ENCODE measurements around the gene TIMM17A.

Gene TIMM17A

DNA sequence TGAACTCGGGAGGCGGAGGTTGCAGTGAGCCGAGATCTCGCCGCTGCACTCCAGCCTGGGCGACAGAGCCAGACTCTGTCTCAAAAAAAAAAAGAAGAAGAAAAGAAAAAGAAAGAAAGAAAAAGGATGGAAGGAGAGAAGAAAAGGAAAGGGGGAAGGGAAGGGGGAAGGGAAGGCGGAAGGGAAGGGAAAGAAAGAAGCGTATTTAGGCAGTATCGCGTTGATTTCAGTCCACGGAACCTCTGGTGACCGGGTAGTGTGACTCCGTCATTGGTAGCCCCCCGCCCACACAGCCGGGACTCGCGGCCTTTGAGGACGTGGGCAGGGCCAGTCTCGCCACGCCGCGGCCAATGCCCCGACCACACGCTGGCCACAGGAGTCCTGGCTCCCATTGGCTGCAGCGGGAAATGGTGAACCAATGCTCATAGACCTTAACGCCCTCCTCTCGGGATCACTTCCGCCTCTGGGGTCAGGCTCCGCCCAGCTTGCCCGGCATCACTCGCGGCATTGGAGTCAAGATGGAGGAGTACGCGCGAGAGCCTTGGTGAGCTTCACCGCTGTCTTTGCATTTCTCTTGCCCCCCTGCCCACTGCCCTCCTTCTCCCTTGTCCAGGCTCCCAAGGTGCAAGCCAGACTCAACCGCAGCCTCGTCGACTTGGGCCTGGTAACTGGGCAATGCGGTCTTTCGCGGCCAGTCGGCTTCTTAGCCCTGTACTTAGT is at the start of gene TIMM17A:
Gene TIMM17A (plus strand): TSS at position 495 of the 720 bp plus-strand sequence. CDS start 24 bp downstream, at position 519.
- TF ChIP-seq, protein P1, sequence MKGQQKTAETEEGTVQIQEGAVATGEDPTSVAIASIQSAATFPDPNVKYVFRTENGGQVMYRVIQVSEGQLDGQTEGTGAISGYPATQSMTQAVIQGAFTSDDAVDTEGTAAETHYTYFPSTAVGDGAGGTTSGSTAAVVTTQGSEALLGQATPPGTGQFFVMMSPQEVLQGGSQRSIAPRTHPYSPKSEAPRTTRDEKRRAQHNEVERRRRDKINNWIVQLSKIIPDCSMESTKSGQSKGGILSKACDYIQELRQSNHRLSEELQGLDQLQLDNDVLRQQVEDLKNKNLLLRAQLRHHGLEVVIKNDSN (IDR thresholded peaks at IDR 0.05) = no peak
- TF ChIP-seq RAD21 (IDR thresholded peaks at IDR 0.05; ENCODE audit: low read depth) (no peak), EGR1 (IDR thresholded peaks at IDR 0.05) (peak; percentile 89), TAF1 (IDR thresholded peaks at IDR 0.05; ENCODE audit: low read depth) (peak; percentile 90), CEBPB (IDR thresholded peaks at IDR 0.05) (no peak), ZBTB7A (IDR thresholded peaks at IDR 0.05; ENCODE audit: low read depth) (no peak), FOXM1 (IDR thresholded peaks at IDR 0.05; ENCODE audit: borderline replicate concordance, low read depth) (no peak), EP300 (IDR thresholded peaks at IDR 0.05; ENCODE audit: borderline replicate concordance) (no peak; the same call in 1 of the 2 replicates), NFIC (IDR thresholded peaks at IDR 0.05) (no peak), CREB1 (IDR thresholded peaks at IDR 0.05; ENCODE audit: low read depth) (no peak), YY1 (IDR thresholded peaks at IDR 0.05; ENCODE audit: low read depth) (peak; percentile 96), TEAD4 (IDR thresholded peaks at IDR 0.05) (no peak), TCF12 (IDR thresholded peaks at IDR 0.05; ENCODE audit: low read depth) (no peak; the same call in 1 of the 2 replicates)
- TF ChIP-seq, protein P2, sequence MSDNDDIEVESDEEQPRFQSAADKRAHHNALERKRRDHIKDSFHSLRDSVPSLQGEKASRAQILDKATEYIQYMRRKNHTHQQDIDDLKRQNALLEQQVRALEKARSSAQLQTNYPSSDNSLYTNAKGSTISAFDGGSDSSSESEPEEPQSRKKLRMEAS (IDR thresholded peaks at IDR 0.05) = peak; percentile 83
- TF ChIP-seq, protein P3, sequence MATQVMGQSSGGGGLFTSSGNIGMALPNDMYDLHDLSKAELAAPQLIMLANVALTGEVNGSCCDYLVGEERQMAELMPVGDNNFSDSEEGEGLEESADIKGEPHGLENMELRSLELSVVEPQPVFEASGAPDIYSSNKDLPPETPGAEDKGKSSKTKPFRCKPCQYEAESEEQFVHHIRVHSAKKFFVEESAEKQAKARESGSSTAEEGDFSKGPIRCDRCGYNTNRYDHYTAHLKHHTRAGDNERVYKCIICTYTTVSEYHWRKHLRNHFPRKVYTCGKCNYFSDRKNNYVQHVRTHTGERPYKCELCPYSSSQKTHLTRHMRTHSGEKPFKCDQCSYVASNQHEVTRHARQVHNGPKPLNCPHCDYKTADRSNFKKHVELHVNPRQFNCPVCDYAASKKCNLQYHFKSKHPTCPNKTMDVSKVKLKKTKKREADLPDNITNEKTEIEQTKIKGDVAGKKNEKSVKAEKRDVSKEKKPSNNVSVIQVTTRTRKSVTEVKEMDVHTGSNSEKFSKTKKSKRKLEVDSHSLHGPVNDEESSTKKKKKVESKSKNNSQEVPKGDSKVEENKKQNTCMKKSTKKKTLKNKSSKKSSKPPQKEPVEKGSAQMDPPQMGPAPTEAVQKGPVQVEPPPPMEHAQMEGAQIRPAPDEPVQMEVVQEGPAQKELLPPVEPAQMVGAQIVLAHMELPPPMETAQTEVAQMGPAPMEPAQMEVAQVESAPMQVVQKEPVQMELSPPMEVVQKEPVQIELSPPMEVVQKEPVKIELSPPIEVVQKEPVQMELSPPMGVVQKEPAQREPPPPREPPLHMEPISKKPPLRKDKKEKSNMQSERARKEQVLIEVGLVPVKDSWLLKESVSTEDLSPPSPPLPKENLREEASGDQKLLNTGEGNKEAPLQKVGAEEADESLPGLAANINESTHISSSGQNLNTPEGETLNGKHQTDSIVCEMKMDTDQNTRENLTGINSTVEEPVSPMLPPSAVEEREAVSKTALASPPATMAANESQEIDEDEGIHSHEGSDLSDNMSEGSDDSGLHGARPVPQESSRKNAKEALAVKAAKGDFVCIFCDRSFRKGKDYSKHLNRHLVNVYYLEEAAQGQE (IDR thresholded peaks at IDR 0.05; ENCODE audit: low read depth) = no peak

DNA sequence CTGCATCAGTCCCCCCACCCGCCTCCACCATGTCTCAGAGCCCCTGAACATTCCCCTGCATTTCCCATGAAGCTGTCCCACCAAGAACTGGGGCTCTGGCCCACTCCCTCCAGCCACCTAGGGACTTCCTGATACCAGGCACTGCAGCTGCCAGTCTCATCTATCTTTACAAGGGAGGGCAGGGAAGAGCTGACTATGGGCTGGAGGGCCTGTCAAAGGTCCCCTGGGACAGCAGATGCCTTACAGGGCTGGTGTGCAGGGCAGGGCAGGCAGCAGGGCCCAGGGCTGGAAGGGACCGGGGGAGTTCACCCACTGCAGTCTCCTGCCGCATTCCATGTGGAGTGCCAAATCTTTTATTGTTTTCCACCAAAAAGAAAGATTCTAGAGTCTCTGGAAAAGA is 49.0 kb upstream of the TIMM17A start:
- TF ChIP-seq EP300 (IDR thresholded peaks at IDR 0.05; ENCODE audit: borderline replicate concordance) (no peak), RAD21 (IDR thresholded peaks at IDR 0.05; ENCODE audit: low read depth) (no peak), TCF12 (IDR thresholded peaks at IDR 0.05; ENCODE audit: low read depth) (no peak), YY1 (IDR thresholded peaks at IDR 0.05; ENCODE audit: low read depth) (no peak), CREB1 (IDR thresholded peaks at IDR 0.05; ENCODE audit: low read depth) (no peak), ZBTB7A (IDR thresholded peaks at IDR 0.05; ENCODE audit: low read depth) (no peak), NFIC (IDR thresholded peaks at IDR 0.05) (no peak), EGR1 (IDR thresholded peaks at IDR 0.05) (no peak), FOXM1 (IDR thresholded peaks at IDR 0.05; ENCODE audit: borderline replicate concordance, low read depth) (no peak), CEBPB (IDR thresholded peaks at IDR 0.05) (no peak), TAF1 (IDR thresholded peaks at IDR 0.05; ENCODE audit: low read depth) (no peak)
- TF ChIP-seq, protein P3 (IDR thresholded peaks at IDR 0.05; ENCODE audit: low read depth) = no peak
- TF ChIP-seq, protein P2 (IDR thresholded peaks at IDR 0.05) = no peak

DNA sequence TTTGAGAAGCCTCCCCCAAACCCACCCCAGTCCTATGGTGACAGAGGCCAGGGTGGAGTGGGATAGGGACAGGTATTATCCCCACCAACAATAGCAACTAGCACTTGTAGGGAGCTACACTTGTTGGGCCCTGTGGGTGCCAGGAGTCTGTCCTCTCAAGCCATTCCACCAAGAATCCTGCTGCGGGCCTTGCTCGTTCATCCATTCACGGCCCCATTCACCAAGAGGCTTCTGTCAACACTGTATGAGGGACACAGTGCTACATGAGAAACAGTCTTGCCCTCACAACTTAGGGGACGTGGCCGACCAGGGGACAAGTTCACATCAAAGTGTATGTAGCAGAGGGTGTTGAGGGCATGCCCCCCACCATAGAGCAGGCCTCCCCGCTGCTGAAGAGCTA is 47.7 kb upstream of the TIMM17A start:
- TF ChIP-seq TAF1 (IDR thresholded peaks at IDR 0.05; ENCODE audit: low read depth) = no peak
- TF ChIP-seq EP300 (IDR thresholded peaks at IDR 0.05; ENCODE audit: borderline replicate concordance) = no peak
- TF ChIP-seq, protein P2 (IDR thresholded peaks at IDR 0.05) = no peak
- no peak for TF ChIP-seq RAD21 (IDR thresholded peaks at IDR 0.05; ENCODE audit: low read depth)

DNA sequence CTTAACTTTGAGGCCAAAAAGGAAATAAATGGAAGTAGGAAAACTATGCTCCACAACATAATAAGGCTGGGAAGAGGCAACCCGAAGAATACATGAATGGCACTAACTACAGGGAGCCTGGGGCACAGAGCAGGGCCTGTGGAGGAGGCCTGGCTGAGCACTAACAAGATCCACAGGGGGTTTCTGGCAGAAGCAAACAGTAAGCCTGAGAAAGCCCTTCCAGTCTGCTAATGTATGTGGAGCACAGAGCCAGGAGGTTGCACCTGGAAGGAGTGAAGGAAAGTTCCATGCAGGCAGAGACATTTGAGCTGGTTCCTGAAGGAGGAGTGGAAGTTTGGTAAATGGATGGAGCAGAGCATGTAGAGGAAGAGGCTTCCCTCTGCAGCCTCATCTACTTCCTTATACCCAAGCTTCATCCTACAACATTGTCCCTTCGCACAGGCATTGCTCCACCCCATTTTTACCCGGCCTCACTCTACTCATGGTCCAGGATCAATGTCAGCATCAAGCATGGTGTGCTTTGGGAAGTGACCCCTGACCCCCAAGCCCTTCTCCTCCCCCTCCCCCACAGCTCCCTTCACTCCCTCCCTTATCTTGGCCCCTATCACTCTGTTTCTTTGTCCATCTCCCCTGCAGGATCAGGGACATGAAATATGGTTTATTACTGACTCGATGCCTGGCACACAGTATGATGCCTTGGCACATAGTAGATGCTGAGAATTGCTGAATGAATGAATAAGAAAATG is 43.3 kb upstream of the TIMM17A start:
- TF ChIP-seq RAD21 (IDR thresholded peaks at IDR 0.05; ENCODE audit: low read depth) = no peak
- TF ChIP-seq NFIC (IDR thresholded peaks at IDR 0.05) = 0 out of 2 replicates have a peak, but pooled peaks have one; percentile 16

DNA sequence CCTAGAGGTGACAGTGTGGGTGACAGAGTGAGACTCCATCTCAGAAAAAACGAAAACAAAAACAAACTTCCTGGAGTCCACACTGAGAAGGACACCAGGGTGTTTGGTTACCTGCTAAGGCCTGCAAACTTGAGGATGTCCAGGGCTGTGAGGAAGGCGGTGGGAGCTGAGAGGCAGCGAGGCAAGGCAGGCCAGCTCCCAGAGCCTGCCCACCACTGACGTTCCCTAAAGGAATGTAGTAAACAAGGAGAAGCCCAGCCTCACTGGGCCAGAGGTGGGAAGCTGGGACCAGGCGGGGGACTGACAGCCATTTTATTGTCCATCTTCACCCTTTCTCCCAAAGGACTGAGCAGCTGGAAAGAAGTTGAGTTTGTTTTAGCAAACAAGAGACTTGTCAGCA is 42.5 kb upstream of the TIMM17A start:
- TF ChIP-seq CREB1 (IDR thresholded peaks at IDR 0.05; ENCODE audit: low read depth) (no peak), TCF12 (IDR thresholded peaks at IDR 0.05; ENCODE audit: low read depth) (no peak), YY1 (IDR thresholded peaks at IDR 0.05; ENCODE audit: low read depth) (no peak), TEAD4 (IDR thresholded peaks at IDR 0.05) (no peak), TAF1 (IDR thresholded peaks at IDR 0.05; ENCODE audit: low read depth) (no peak), ZBTB7A (IDR thresholded peaks at IDR 0.05; ENCODE audit: low read depth) (no peak), FOXM1 (IDR thresholded peaks at IDR 0.05; ENCODE audit: borderline replicate concordance, low read depth) (no peak), RAD21 (IDR thresholded peaks at IDR 0.05; ENCODE audit: low read depth) (no peak), EGR1 (IDR thresholded peaks at IDR 0.05) (no peak), NFIC (IDR thresholded peaks at IDR 0.05) (no peak), CEBPB (IDR thresholded peaks at IDR 0.05) (no peak)
